ENCODE measurements around the gene PRDM16. TPM values are rescaled to one million over a fixed set of nuclear protein-coding genes. Genes with fewer than 3 reads are reported as not detected.

The PRDM16 gene
- total and polyA plus RNA-seq, 8 donors, result 9.6 to 18.0 (median 14.7) TPM

GRCh38 chr1:3271866-3272265, 202.9 kb downstream of the PRDM16 start:
- Histone ChIP-seq H3K9me3 (no peaks in the 10 kb centered on the region), H3K27ac (no peak overlapping the region), H3K36me3 (no peaks in the 10 kb centered on the region), H3K4me1 (no peaks in the 10 kb centered on the region), H3K27me3 (peaks cover 0 to 15% of the 10 kb centered on the region in 2 donors), H3K4me3 (no peak overlapping the region)
- DNase-seq (peak in 1 of 4 donors; percentile 45), ATAC-seq (no peak)
- no peak for TF ChIP-seq CTCF (IDR thresholded peaks at IDR 0.05)
- intact Hi-C loops (cut with DNase I), result no loop called here

GRCh38 chr1:3272321-3273045, 203.5 kb downstream of the PRDM16 start:
- peaks cover 0 to 20% of the 10 kb centered on the region in 2 donors for H3K27me3 ChIP-seq
- no peak for TF ChIP-seq CTCF (IDR thresholded peaks at IDR 0.05)
- no peaks in the 10 kb centered on the region for H3K36me3 ChIP-seq
- DNase-seq (peak in 1 of 4 donors; percentile 74), ATAC-seq (no peak)
- intact Hi-C loops (cut with DNase I), result no loop called here
- H3K9me3 ChIP-seq, result no peaks in the 10 kb centered on the region
- H3K4me3 ChIP-seq, result no peak overlapping the region
- H3K4me1 ChIP-seq, result no peaks in the 10 kb centered on the region
- no peak overlapping the region for H3K27ac ChIP-seq

GRCh38 chr1:3273447-3273846, 204.4 kb downstream of the PRDM16 start:
- intact Hi-C loops (cut with DNase I), result no loop called here
- no peak for TF ChIP-seq CTCF (IDR thresholded peaks at IDR 0.05)
- no peak for DNase-seq

GRCh38 chr1:3274972-3275371, 206.0 kb downstream of the PRDM16 start:
- peak in 1 of 4 donors; percentile 41 for DNase-seq
- ATAC-seq, result no peak
- Histone ChIP-seq H3K4me1 (no peaks in the 10 kb centered on the region), H3K27me3 (peaks cover 0 to 13% of the 10 kb centered on the region in 2 donors), H3K27ac (no peak overlapping the region), H3K9me3 (no peaks in the 10 kb centered on the region), H3K4me3 (no peak overlapping the region), H3K36me3 (no peaks in the 10 kb centered on the region)
- intact Hi-C loops (cut with DNase I), result no loop called here
- TF ChIP-seq CTCF (IDR thresholded peaks at IDR 0.05), result no peak

More at GRCh38 chr1:3273447-3273846, 204.4 kb downstream of the PRDM16 start:
- Histone ChIP-seq H3K27me3 (peaks cover 0 to 13% of the 10 kb centered on the region in 2 donors), H3K36me3 (no peaks in the 10 kb centered on the region), H3K4me1 (no peaks in the 10 kb centered on the region), H3K9me3 (no peaks in the 10 kb centered on the region), H3K27ac (no peak overlapping the region), H3K4me3 (no peak overlapping the region)
- no peak for ATAC-seq

GRCh38 chr1:3275471-3276340, 206.7 kb downstream of the PRDM16 start:
- Histone ChIP-seq H3K9me3 (no peaks in the 10 kb centered on the region), H3K4me1 (no peaks in the 10 kb centered on the region), H3K27ac (no peak overlapping the region), H3K36me3 (no peaks in the 10 kb centered on the region), H3K4me3 (no peak overlapping the region), H3K27me3 (peaks cover 0 to 13% of the 10 kb centered on the region in 2 donors)
- ATAC-seq (no peak), DNase-seq (peak in 1 of 4 donors; percentile 52)
- TF ChIP-seq CTCF (IDR thresholded peaks at IDR 0.05), result no peak
- intact Hi-C loops (cut with DNase I), result no loop called here

All from left lung (tissue), 10 donors.